GM18526 (cell line): ENCODE results near the gene SORD.

Experiments
- POLR2A ChIP-seq: IDR thresholded peaks from 3 replicates; pipeline ENCODE4 v1.6.1; 2011; ENCODE audit not compliant: insufficient read length; ENCODE audit errors: extremely low read depth

SORD gene

DNA sequence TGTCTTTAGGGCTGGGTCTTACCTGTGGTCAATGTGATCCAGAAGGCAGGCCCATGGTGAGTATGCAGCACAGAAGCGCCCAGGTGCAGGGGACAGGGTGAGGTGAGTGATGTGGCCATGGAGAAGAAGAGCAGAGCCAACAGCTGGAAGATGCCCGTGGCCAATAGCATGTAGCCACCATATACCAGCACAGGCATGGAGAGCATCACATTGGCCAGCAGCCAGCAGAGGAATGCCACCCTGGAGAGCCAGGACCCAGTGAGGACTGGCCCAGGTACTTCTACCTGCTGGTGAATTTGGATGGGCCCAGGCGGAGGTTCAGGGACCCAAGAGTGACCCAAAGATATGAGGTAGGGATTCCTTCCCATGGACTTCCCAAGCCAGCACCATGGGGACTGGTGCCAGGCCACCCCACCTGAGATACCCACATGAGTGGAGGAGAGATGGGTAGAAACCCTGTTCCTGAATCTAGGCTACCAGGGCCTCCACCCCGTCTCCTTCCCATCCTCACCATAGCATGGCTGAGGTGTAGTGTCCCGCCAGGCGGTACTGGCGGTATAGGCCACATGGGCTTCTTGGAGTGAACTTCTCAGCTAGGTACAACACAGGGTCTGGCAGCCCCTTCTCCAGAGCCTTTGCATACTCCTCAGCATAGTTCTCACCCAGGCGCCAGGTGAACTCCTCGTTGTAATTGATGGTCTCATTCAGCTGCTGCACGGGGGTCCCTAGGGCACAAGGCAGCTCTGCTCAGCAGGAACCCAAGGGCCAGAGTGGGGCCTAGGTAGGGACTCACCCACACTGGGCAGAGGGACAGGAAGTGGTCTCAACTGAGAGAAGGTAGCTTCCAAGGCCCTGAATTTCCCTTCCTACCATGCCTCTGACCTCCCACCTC, 97.3 kb downstream of the SORD start:
- no peak for TF ChIP-seq POLR2A

DNA sequence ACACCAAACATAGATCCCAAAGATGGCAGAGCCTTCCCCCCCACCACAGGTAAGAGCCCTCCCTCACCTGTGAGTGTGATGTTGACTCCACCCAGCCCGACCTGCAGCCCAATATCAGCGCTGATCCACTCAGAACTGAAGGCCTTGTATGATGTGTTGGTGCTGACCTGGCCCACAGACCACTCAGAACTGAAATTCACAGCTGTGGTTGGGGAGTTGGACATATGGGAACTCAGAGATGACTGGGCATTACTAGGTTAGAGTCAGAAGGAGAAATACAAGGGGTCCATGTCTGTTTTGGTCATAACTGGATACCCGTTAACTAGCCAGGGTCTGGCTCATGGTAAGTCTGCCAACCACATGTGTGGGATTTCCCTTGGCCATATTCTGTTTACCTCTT, 98.0 kb downstream of the SORD start:
- no peak for TF ChIP-seq POLR2A

DNA sequence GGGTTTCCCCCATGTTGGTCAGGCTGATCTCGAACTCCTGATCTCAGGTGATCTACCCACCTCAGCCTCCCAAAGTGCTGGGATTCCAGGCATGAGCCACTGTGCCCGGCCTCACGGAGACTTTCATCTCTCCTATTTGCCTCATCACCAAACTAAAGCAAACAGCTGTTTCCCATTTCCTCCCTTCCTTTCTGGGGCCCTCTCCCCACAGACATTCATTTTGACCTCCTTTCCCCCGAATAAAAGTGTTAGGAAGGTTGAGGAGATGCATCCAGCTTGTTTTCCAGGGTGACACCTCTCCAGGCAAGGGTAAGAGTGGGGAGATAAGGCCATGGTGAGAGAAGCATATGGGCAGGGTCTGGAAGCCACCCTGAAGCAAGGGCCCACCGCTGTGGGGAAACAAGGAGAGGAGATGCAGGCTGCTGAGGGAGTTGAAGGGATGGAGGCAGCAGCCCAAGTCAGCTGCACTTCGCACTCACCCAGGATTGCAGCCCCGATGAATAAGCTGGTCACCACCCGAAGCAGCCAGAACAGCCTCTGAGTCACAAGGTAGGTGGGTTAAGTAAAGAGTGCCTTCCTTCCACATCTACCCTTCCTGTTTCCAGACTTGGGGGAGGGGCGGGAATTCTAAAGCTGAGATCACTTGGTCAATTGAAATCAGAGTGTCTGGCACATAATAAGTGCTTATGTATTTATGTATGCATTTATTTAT, 98.9 kb downstream of the SORD start:
- TF ChIP-seq POLR2A, result no peak

DNA sequence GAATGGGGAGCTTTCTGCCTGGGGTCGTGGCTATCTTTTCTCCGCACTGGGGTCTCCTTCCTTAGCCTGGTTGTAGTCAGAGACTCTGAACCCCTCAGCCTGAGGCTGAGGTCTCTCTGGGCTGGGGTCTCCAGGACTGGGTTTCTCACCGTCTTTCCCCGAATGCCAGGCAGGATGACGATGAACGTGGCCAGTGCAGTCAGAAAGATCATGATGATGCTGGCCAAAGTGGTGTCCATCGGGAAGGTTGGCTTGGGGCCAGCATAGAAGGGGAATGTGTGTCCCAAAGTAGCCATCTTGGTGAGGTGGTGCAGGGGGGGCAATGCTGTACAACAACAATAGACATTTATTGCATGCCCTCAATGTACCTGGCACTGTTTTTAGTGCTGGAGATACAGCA, 99.7 kb downstream of the SORD start:
- TF ChIP-seq POLR2A, result no peak

DNA sequence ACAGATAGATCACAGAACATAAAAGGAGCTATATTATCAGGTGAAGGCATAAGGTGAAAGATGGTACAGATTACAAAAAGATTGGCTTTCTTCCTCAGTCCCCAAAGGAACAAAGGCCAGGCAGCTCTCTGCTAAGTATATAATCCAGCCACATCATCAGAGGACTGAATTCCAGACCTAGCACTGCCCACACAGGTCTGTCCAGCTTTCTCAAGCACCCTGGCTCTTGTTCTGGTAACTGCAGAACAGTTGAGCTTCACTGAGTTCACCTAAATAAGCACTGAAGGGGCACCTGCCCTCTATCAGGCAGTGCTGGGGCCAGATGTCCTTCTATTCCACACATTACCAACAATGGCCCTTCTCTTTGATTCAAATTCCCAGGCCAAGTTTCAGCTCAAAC, 100.4 kb downstream of the SORD start:
- TF ChIP-seq POLR2A, result no peak

DNA sequence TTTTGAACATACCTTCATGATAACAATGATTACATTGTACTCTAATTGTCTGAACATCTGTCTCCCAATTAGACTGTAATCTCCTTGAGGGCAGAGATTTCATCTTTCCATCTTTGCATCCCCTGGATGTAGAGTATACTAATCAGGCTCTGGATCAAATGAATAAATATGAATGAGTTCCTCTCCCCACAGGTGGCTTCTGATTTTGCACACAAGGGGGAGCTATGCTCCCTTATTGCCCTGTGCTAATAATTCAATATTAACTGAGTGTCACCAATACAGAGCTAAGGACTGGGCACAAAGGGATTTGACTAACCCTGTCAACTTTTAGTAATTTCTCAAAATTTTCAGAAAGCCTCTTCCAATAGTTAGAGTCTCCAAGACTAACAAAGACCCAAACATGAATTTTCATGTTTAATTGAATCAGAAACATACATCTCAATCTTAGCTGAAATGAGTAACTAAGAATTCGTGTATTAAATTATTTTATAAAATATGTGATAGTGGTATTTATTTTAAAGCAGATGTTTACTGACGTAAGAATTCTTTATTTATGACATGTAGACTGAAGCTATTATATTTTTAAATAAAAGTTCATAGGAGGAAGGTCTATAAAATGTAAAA, 103.7 kb downstream of the SORD start:
- TF ChIP-seq POLR2A, result no peak
